Neuronal stem cell (in vitro differentiated cells): ENCODE data around the gene PCDHA5.
"Not testable (repeated sequence)": the region's sequence is repeated elsewhere in the genome, so short reads cannot be mapped to it uniquely, and the experiment has no call there.

ENCODE experiments used
- DNase-seq: peaks from one replicate; pipeline ENCODE4 v3.0.0-alpha.2; 2013; ENCODE audit warnings: low spot score
- H2AFZ ChIP-seq: one replicate; pipeline ENCODE4 v1.6.1; 2013; ENCODE audit warnings: mild to moderate bottlenecking, low read length, inconsistent platforms
- H2AK5ac ChIP-seq: 2 replicates; pipeline ENCODE4 v1.6.1; 2013; ENCODE audit warnings: low read depth, mild to moderate bottlenecking, inconsistent platforms, low read length, moderate library complexity, mixed read lengths
- H2BK120ac ChIP-seq: 2 replicates; pipeline ENCODE4 v1.6.1; 2013; ENCODE audit warnings: low read depth, mild to moderate bottlenecking, inconsistent platforms, low read length, moderate library complexity, mixed read lengths
- H2BK12ac ChIP-seq: one replicate; pipeline ENCODE4 v1.6.1; 2013; ENCODE audit warnings: low read length, inconsistent platforms
- H2BK15ac ChIP-seq: 2 replicates; pipeline ENCODE4 v1.6.1; 2013; ENCODE audit warnings: mild to moderate bottlenecking, low read length, inconsistent platforms, mixed read lengths
- H2BK5ac ChIP-seq: one replicate; pipeline ENCODE4 v1.6.1; 2013; ENCODE audit warnings: inconsistent platforms, mild to moderate bottlenecking, low read length, moderate library complexity
- H3K14ac ChIP-seq: one replicate; pipeline ENCODE4 v1.6.1; 2013; ENCODE audit warnings: low read length, inconsistent platforms
- H3K18ac ChIP-seq: 2 replicates; pipeline ENCODE4 v1.6.1; 2013; ENCODE audit warnings: low read length, inconsistent platforms
- H3K23ac ChIP-seq: 2 replicates; pipeline ENCODE4 v1.6.1; 2013; ENCODE audit warnings: low read depth, mild to moderate bottlenecking, mixed read lengths, low read length, inconsistent platforms; ENCODE audit not compliant: poor library complexity
- H3K27ac ChIP-seq: replicated peaks from 3 replicates; pipeline ENCODE4 v1.5.1; 2013; ENCODE audit warnings: low read length, inconsistent platforms
- H3K27me3 ChIP-seq, 3 experiments: 2 replicates each; pipeline ENCODE4 v1.6.1; 2013; ENCODE audit warnings: low read length in 3 of 3, mild to moderate bottlenecking in 2 of 3, inconsistent platforms in 1 of 3, low read depth in 1 of 3, mixed read lengths in 1 of 3, moderate library complexity in 1 of 3; ENCODE audit not compliant: control insufficient read depth in 3 of 3, insufficient read depth in 3 of 3
- H3K36me3 ChIP-seq, 2 donors: replicated peaks in 1 of 2; 2 replicates each; pipeline ENCODE4 v1.6.1; 2013; ENCODE audit warnings: low read length in 2 of 2; ENCODE audit not compliant: control insufficient read depth in 2 of 2, insufficient read depth in 2 of 2
- H3K4ac ChIP-seq: 2 replicates; pipeline ENCODE4 v1.6.1; 2013; ENCODE audit warnings: inconsistent platforms, mild to moderate bottlenecking, low read length, moderate library complexity
- H3K4me1 ChIP-seq, 2 donors: 1 replicate in 1 of 2; 2 replicates in 1 of 2; pipeline ENCODE4 v1.6.1; 2013; ENCODE audit warnings: low read length in 2 of 2, low read depth in 1 of 2; ENCODE audit not compliant: control insufficient read depth in 2 of 2, insufficient read depth in 1 of 2
- H3K4me2 ChIP-seq: one replicate; pipeline ENCODE4 v1.6.1; 2013; ENCODE audit warnings: mild to moderate bottlenecking, low read length, inconsistent platforms; ENCODE audit not compliant: insufficient read depth, poor library complexity, severe bottlenecking
- H3K4me3 ChIP-seq, 2 donors: 2 replicates each; pipeline ENCODE4 v1.5.1; 2013; ENCODE audit warnings: low read length in 2 of 2, mild to moderate bottlenecking in 2 of 2, inconsistent platforms in 1 of 2, moderate library complexity in 1 of 2
- H3K79me1 ChIP-seq: one replicate; pipeline ENCODE4 v1.6.1; 2013; ENCODE audit warnings: low read depth, mild to moderate bottlenecking, inconsistent platforms, low read length, moderate library complexity
- H3K9ac ChIP-seq: one replicate; pipeline ENCODE4 v1.6.1; 2013; ENCODE audit warnings: mild to moderate bottlenecking, low read depth, low read length, inconsistent platforms; ENCODE audit not compliant: poor library complexity
- H3K9me3 ChIP-seq, 2 donors: replicated peaks in 1 of 2; 2 replicates each; pipeline versions ENCODE3 to v1.6.1; 2013; ENCODE audit warnings: low read length in 2 of 2, mild to moderate bottlenecking in 2 of 2, inconsistent platforms in 1 of 2, low read depth in 1 of 2, mixed read lengths in 1 of 2, moderate library complexity in 1 of 2; ENCODE audit not compliant: control insufficient read depth in 2 of 2, insufficient read depth in 1 of 2
- H4K8ac ChIP-seq: one replicate; pipeline ENCODE4 v1.6.1; 2013; ENCODE audit warnings: low read depth, mild to moderate bottlenecking, inconsistent platforms, low read length, moderate library complexity
- H4K91ac ChIP-seq: one replicate; pipeline ENCODE4 v1.6.1; 2013; ENCODE audit warnings: low read length, low read depth, mild to moderate bottlenecking, inconsistent platforms; ENCODE audit not compliant: poor library complexity
- WGBS, 2 donors: extraction: QIAGEN DNeasy Blood & Tissue Kit; methylation state at CpG; one replicate each; pipeline ENCODE4 v1.1.7; 2013; ENCODE audit warnings: missing lambda C conversion rate in 2 of 2, mixed read lengths in 1 of 2; ENCODE audit not compliant: insufficient read length in 2 of 2, insufficient replicate concordance in 1 of 2; ENCODE audit errors: extremely low coverage in 2 of 2; 5-methylcytosine and 5-hydroxymethylcytosine counted together

PCDHA5 gene

DNA sequence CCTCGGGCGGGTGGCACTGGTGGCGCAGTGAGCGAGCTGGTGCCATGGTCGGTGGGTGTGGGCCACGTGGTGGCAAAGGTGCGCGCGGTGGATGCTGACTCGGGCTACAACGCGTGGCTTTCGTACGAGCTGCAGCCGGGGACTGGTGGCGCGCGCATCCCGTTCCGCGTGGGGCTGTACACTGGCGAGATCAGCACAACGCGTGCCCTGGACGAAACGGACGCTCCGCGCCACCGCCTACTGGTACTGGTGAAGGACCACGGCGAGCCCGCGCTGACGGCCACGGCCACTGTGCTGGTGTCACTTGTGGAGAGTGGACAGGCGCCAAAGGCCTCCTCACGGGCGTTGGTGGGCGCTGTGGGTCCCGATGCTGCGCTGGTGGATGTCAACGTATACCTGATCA lies 12.5 kb upstream of the PCDHA5 start:
- Histone ChIP-seq H3K27me3 (no peaks in the 10 kb centered on the region), H2AFZ (no peak overlapping the region), H2BK12ac (no peak overlapping the region), H3K14ac (no peak overlapping the region), H3K79me1 (peaks cover 9% of the 10 kb centered on the region), H3K23ac (peak overlapping the region; percentile 91), H3K4me2 (no peak overlapping the region), H3K4me3 (no peak overlapping the region), H3K4ac (no peak overlapping the region), H4K91ac (no peak overlapping the region), H4K8ac (no peak overlapping the region), H2AK5ac (no peak overlapping the region), H3K27ac (no peak overlapping the region), H3K9ac (peak overlapping the region; percentile 60), H2BK15ac (no peak overlapping the region), H3K9me3 (peaks cover 12 to 38% of the 10 kb centered on the region in 2 donors), H2BK120ac (no peak overlapping the region), H3K18ac (no peak overlapping the region), H3K36me3 (peaks cover 4 to 10% of the 10 kb centered on the region in 2 donors), H2BK5ac (no peak overlapping the region), H3K4me1 (no peaks in the 10 kb centered on the region)
- DNase-seq = no peak
- no CpG with 5 or more reads among the region's 43 CpGs for WGBS, 2 donors

DNA sequence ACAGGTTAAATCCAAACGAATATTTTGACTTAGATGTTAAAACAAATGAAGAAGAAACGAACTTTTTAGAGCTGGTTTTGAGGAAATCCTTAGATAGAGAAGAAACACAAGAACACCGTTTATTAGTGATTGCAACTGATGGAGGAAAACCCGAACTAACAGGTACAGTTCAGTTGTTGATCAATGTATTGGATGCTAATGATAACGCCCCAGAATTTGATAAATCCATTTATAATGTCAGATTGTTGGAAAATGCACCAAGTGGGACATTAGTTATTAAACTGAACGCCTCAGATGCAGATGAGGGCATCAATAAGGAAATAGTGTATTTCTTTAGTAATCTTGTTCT lies 842 bp downstream of the PCDHA5 start:
- H4K8ac ChIP-seq = no peak overlapping the region
- peaks cover 10 to 48% of the 10 kb centered on the region in 2 donors for H3K9me3 ChIP-seq
- no peak overlapping the region for H4K91ac ChIP-seq
- peaks cover 4% of the 10 kb centered on the region for H3K79me1 ChIP-seq
- H3K27ac ChIP-seq = no peak overlapping the region
- H2BK12ac ChIP-seq = no peak overlapping the region
- no peak overlapping the region for H3K4ac ChIP-seq
- no peak for DNase-seq
- no peak overlapping the region for H3K9ac ChIP-seq
- H3K4me1 ChIP-seq = no peaks in the 10 kb centered on the region
- H3K4me2 ChIP-seq = no peak overlapping the region
- whole genome bisulfite sequencing, 2 donors = no CpG with 5 or more reads among the region's 6 CpGs
- peaks cover 3 to 44% of the 10 kb centered on the region in 2 donors for H3K36me3 ChIP-seq
- no peak overlapping the region for H3K14ac ChIP-seq
- no peak overlapping the region for H3K18ac ChIP-seq
- H3K23ac ChIP-seq = no peak overlapping the region
- H2AK5ac ChIP-seq = no peak overlapping the region
- no peak overlapping the region for H3K4me3 ChIP-seq
- no peaks in the 10 kb centered on the region for H3K27me3 ChIP-seq
- H2BK120ac ChIP-seq = no peak overlapping the region
- no peak overlapping the region for H2BK15ac ChIP-seq
- no peak overlapping the region for H2AFZ ChIP-seq
- H2BK5ac ChIP-seq = no peak overlapping the region

DNA sequence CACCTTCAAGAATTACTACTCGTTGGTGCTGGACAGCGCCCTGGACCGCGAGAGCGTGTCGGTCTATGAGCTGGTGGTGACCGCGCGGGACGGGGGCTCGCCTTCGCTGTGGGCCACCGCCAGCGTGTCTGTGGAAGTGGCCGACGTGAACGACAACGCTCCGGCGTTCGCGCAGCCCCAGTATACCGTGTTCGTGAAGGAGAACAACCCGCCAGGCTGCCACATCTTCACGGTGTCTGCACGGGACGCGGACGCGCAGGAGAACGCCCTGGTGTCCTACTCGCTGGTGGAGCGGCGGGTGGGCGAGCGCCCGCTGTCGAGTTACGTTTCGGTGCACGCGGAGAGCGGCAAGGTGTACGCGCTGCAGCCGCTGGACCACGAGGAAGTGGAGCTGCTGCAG lies 1.6 kb downstream of the PCDHA5 start:
- H3K79me1 ChIP-seq, H3K23ac ChIP-seq, H3K27ac ChIP-seq, H2BK12ac ChIP-seq, H4K91ac ChIP-seq, H3K4me2 ChIP-seq, H3K9ac ChIP-seq, H2BK120ac ChIP-seq, H2AK5ac ChIP-seq, H2BK15ac ChIP-seq, H3K27me3 ChIP-seq, H2BK5ac ChIP-seq, DNase-seq, H4K8ac ChIP-seq, H2AFZ ChIP-seq, H3K4me1 ChIP-seq, H3K18ac ChIP-seq, H3K4ac ChIP-seq: not testable (repeated sequence)
- peaks cover 3 to 42% of the 10 kb centered on the region in 2 donors for H3K36me3 ChIP-seq
- H3K4me3 ChIP-seq = peak overlapping the region in 1 of 2 donors; percentile 65
- H3K9me3 ChIP-seq = peaks cover 10 to 45% of the 10 kb centered on the region in 2 donors
- no CpG with 5 or more reads among the region's 48 CpGs for WGBS, 2 donors
- H3K14ac ChIP-seq = peak overlapping the region; percentile 8

DNA sequence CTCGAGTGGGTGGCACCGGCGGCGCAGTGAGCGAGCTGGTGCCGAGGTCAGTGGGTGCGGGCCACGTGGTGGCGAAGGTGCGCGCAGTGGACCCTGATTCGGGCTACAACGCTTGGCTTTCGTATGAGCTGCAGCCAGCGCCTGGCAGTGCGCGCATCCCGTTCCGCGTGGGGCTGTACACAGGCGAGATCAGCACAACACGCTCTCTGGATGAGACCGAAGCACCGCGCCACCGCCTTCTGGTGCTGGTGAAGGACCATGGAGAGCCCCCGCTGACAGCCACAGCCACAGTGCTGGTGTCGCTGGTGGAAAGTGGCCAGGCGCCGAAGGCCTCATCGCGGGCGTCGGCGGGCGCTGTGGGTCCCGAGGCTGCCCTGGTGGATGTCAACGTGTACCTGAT lies 2.1 kb downstream of the PCDHA5 start:
- WGBS, 2 donors = no CpG with 5 or more reads among the region's 38 CpGs
- no peak overlapping the region for H3K4ac ChIP-seq

More for the DNA sequence above, 2.1 kb downstream of the PCDHA5 start:
- Histone ChIP-seq H3K36me3 (peaks cover 3 to 42% of the 10 kb centered on the region in 2 donors), H3K9ac (no peak overlapping the region), H3K79me1 (peaks cover 6% of the 10 kb centered on the region), H3K27me3 (no peaks in the 10 kb centered on the region), H2BK15ac (no peak overlapping the region), H2BK5ac (no peak overlapping the region), H4K91ac (no peak overlapping the region), H2AK5ac (no peak overlapping the region), H3K9me3 (peaks cover 12 to 40% of the 10 kb centered on the region in 2 donors), H3K4me3 (no peak overlapping the region), H3K18ac (no peak overlapping the region), H3K4me2 (no peak overlapping the region), H2BK12ac (no peak overlapping the region), H3K4me1 (no peaks in the 10 kb centered on the region), H3K14ac (no peak overlapping the region), H4K8ac (no peak overlapping the region), H3K23ac (peak overlapping the region; percentile 73), H2BK120ac (no peak overlapping the region), H3K27ac (no peak overlapping the region), H2AFZ (no peak overlapping the region)
- no peak for DNase-seq
